WTC11 (cell line): ENCODE data around the gene MYH10. TPM values are rescaled to one million over a fixed set of nuclear protein-coding genes. Genes with fewer than 3 reads are reported as not detected.

ENCODE experiments used
- ATAC-seq: fragments of 200-7000 bp; cut with Tn5 transposase; 2 replicates; pipeline ENCODE4 v1.10.0; 2021; ENCODE audit warnings: mild to moderate bottlenecking, moderate library complexity
- CTCF ChIA-PET: fragments of 300-600 bp; sonication (Branson Sonifier 250); formaldehyde crosslinking; loops from one replicate; lab custom pipeline; 2021; ENCODE audit warnings: antibody characterized with exemption; lab: Charles Lee
- POLR2A ChIA-PET: fragments of 350-600 bp; sonication (Branson Sonifier 250); formaldehyde crosslinking; loops from one replicate; lab custom pipeline; 2021; ENCODE audit warnings: antibody characterized with exemption; lab: Charles Lee
- DNase-seq: peaks from one replicate; pipeline ENCODE4 v3.0.0; 2021; ENCODE audit warnings: low spot score
- H3K27ac Mint-ChIP-seq: 2 replicates; pipeline ENCODE4 v1.8.0; 2021; ENCODE audit warnings: mixed read lengths
- H3K27me3 Mint-ChIP-seq: 2 replicates; pipeline ENCODE4 v1.8.0; 2021; ENCODE audit warnings: low read depth, mild to moderate bottlenecking, moderate library complexity, mixed read lengths
- H3K36me3 Mint-ChIP-seq: 2 replicates; pipeline ENCODE4 v1.8.0; 2021; ENCODE audit warnings: mixed read lengths
- H3K4me1 Mint-ChIP-seq: 2 replicates; pipeline ENCODE4 v1.8.0; 2022; ENCODE audit warnings: mixed read lengths
- H3K4me3 Mint-ChIP-seq: 2 replicates; pipeline ENCODE4 v1.8.0; 2021; ENCODE audit warnings: mild to moderate bottlenecking, moderate library complexity, mixed read lengths
- H3K9me3 Mint-ChIP-seq: 2 replicates; pipeline ENCODE4 v1.8.0; 2021; ENCODE audit warnings: mixed read lengths
- AFF4 ChIP-seq: sonication (generic); formaldehyde crosslinking; IDR thresholded peaks from 2 replicates; pipeline ENCODE4 v1.8.1; 2023; ENCODE audit warnings: mild to moderate bottlenecking, missing genetic modification reagents, borderline replicate concordance
- CREM ChIP-seq: sonication (generic); formaldehyde crosslinking; IDR thresholded peaks from 2 replicates; pipeline ENCODE4 v1.8.1; 2022; ENCODE audit warnings: mild to moderate bottlenecking, missing genetic modification reagents, moderate library complexity
- E2F4 ChIP-seq: sonication (generic); formaldehyde crosslinking; IDR thresholded peaks from 2 replicates; pipeline ENCODE4 v1.8.1; 2022; ENCODE audit warnings: low read depth, mild to moderate bottlenecking, moderate library complexity, missing genetic modification reagents, borderline replicate concordance
- ETV6 ChIP-seq: sonication (generic); formaldehyde crosslinking; IDR thresholded peaks from 2 replicates; pipeline ENCODE4 v1.8.1; 2022; ENCODE audit warnings: mild to moderate bottlenecking, missing genetic modification reagents
- JUN ChIP-seq: sonication (generic); formaldehyde crosslinking; IDR thresholded peaks from 2 replicates; pipeline ENCODE4 v1.8.0; 2023; ENCODE audit warnings: mild to moderate bottlenecking, missing genetic modification reagents
- NR1H2 ChIP-seq: sonication (generic); formaldehyde crosslinking; IDR thresholded peaks from 2 replicates; pipeline ENCODE4 v1.9.0; 2021; ENCODE audit warnings: mild to moderate bottlenecking, moderate library complexity, missing genetic modification reagents
- TCF7 ChIP-seq: sonication (generic); formaldehyde crosslinking; IDR thresholded peaks from 2 replicates; pipeline ENCODE4 v1.8.0; 2022; ENCODE audit warnings: mild to moderate bottlenecking, low read depth, missing genetic modification reagents, moderate library complexity
- TEAD1 ChIP-seq: sonication (generic); formaldehyde crosslinking; IDR thresholded peaks from 2 replicates; pipeline ENCODE4 v1.8.0; 2022; ENCODE audit warnings: mild to moderate bottlenecking, missing genetic modification reagents
- TEAD4 ChIP-seq: sonication (generic); formaldehyde crosslinking; IDR thresholded peaks from 2 replicates; pipeline ENCODE4 v1.8.0; 2022; ENCODE audit warnings: mild to moderate bottlenecking, missing genetic modification reagents
- ZBTB43 ChIP-seq: sonication (generic); formaldehyde crosslinking; IDR thresholded peaks from 2 replicates; pipeline ENCODE4 v1.8.1; 2023; ENCODE audit warnings: mild to moderate bottlenecking, missing genetic modification reagents
- ZNF121 ChIP-seq: sonication (generic); formaldehyde crosslinking; IDR thresholded peaks from 2 replicates; pipeline ENCODE4 v1.8.0; 2023; ENCODE audit warnings: missing genetic modification reagents
- ZNF263 ChIP-seq: sonication (generic); formaldehyde crosslinking; IDR thresholded peaks from 2 replicates; pipeline ENCODE4 v1.8.1; 2022; ENCODE audit warnings: low read depth, mild to moderate bottlenecking, moderate library complexity, missing genetic modification reagents
- ZNF416 ChIP-seq: fragments of 250-450 bp; sonication (Bioruptor Pico); IDR thresholded peaks from 2 replicates; pipeline ENCODE4 v1.9.0; 2021; ENCODE audit warnings: mild to moderate bottlenecking, inconsistent platforms
- ZNF532 ChIP-seq: fragments of 250-450 bp; sonication (Bioruptor Pico); IDR thresholded peaks from 2 replicates; pipeline ENCODE4 v1.9.0; 2021; ENCODE audit warnings: mild to moderate bottlenecking, borderline replicate concordance
- ZNF671 ChIP-seq: fragments of 250-450 bp; sonication (Bioruptor Pico); IDR thresholded peaks from 2 replicates; pipeline ENCODE4 v1.8.0; 2021; ENCODE audit warnings: mild to moderate bottlenecking
- total RNA-seq: library from RNA; stranded (reverse); gene quantifications from 3 replicates; pipeline ENCODE4 v1.2.3, GENCODE V29; 2021

Gene MYH10
- total RNA-seq, 1 experiment from 2014 or later: 231 TPM

- ChIA-PET POLR2A (interaction anchor here (0.9 to 3.2 kb wide), 3 partner anchors 21 to 79 kb away, joined by 3 to 25 read pairs (median 3); no protein-coding TSS in a partner anchor), CTCF (interaction anchor here (3.9 kb wide), 1 partner anchor 117 kb away, joined by 21 read pairs; no protein-coding TSS in a partner anchor)
- Mint-ChIP-seq H3K4me3 (peak overlapping the region; percentile 98), H3K27ac (no peak overlapping the region), H3K9me3 (no peaks in the 10 kb centered on the region), H3K27me3 (no peaks in the 10 kb centered on the region), H3K36me3 (0 out of 2 replicates have a peak, but pooled peaks cover 2% of the 10 kb centered on the region), H3K4me1 (peaks cover 35% of the 10 kb centered on the region)
- no peak for DNase-seq
- TF ChIP-seq ZBTB43 (CRISPR knock-in tag): no peak
- TF ChIP-seq ZNF416 (CRISPR knock-in tag): no peak
- no peak for TF ChIP-seq TCF7 (CRISPR knock-in tag)
- no peak for TF ChIP-seq CREM (CRISPR knock-in tag)
- TF ChIP-seq ZNF532 (CRISPR knock-in tag): no peak
- no peak for TF ChIP-seq ETV6 (CRISPR knock-in tag)
- no peak for TF ChIP-seq ZNF671 (CRISPR knock-in tag)
- TF ChIP-seq E2F4: no peak
- TF ChIP-seq NR1H2: no peak
- no peak for TF ChIP-seq AFF4
- TF ChIP-seq TEAD1 (CRISPR knock-in tag): no peak
- TF ChIP-seq ZNF263: no peak
- no peak for TF ChIP-seq ZNF121 (CRISPR knock-in tag)
- no peak for TF ChIP-seq TEAD4 (CRISPR knock-in tag)
- ATAC-seq: no peak
These were observed 1.8 kb downstream of the MYH10 start for GRCh38 chr17:8628609-8629169.

GRCh38 chr17:8628172-8628571 is 2.4 kb downstream of the MYH10 start:
- Mint-ChIP-seq H3K9me3 (no peaks in the 10 kb centered on the region), H3K4me1 (peaks cover 36% of the 10 kb centered on the region), H3K27me3 (no peaks in the 10 kb centered on the region), H3K36me3 (peaks cover 2% of the 10 kb centered on the region; the same call in 1 of the 2 replicates), H3K27ac (no peak overlapping the region), H3K4me3 (peak overlapping the region; percentile 98)
- CTCF ChIA-PET: no interaction called here
- ATAC-seq: no peak
- DNase-seq: no peak
- TF ChIP-seq JUN (CRISPR knock-in tag) (no peak), CREM (CRISPR knock-in tag) (no peak)
- POLR2A ChIA-PET: interaction anchor here (0.9 to 3.2 kb wide), 2 partner anchors 20 to 69 kb away, joined by 3 to 25 read pairs; no protein-coding TSS in a partner anchor
